Colonic mucosa (tissue), 4 donors: Measurements from ENCODE around the gene RFXAP. TPM values are rescaled to one million over a fixed set of nuclear protein-coding genes. Genes with fewer than 3 reads are reported as not detected.

ENCODE experiments used
- DNase-seq: peaks from one replicate; pipeline ENCODE4 v3.0.0-alpha.2; 2020
- H3K27ac ChIP-seq: fragments of 200-600 bp; one replicate; pipeline ENCODE4 v1.8.0; 2021
- H3K27me3 ChIP-seq: fragments of 200-600 bp; one replicate; pipeline ENCODE4 v1.8.0; 2021
- H3K36me3 ChIP-seq: fragments of 200-600 bp; one replicate; pipeline ENCODE4 v1.8.0; 2021
- H3K4me1 ChIP-seq: fragments of 200-600 bp; one replicate; pipeline ENCODE4 v1.8.0; 2021; ENCODE audit warnings: mild to moderate bottlenecking
- H3K4me3 ChIP-seq: fragments of 200-600 bp; one replicate; pipeline ENCODE4 v1.8.0; 2021
- H3K9ac ChIP-seq, 2 donors: one replicate each; pipeline ENCODE4 v1.7.0; 2013; ENCODE audit warnings: control low read depth in 2 of 2, low read depth in 2 of 2, low read length in 2 of 2
- H3K9me3 ChIP-seq: fragments of 200-600 bp; one replicate; pipeline ENCODE4 v1.8.0; 2021
- CTCF ChIP-seq: fragments of 200-600 bp; IDR thresholded peaks from one replicate; pipeline ENCODE4 v1.8.0; 2022; ENCODE audit warnings: antibody characterized with exemption, mild to moderate bottlenecking
- intact Hi-C: fragments of 100-400 bp; cut with DNase I; formaldehyde crosslinking; loops from one replicate; pipeline ENCODE4 v1.14.1; 2022
- total RNA-seq, 2 donors: library from RNA; stranded (reverse); fragmentation: NEBNext Ultra II Directional in 1 of 2; extraction: Animal tissue kit (Norgen Biotek cat#: 25700) in 1 of 2; gene quantifications; one replicate each; pipeline ENCODE4 v1.2.1, GENCODE V29; 2021
- donor health status: healthy.
- donor health status: DM: no; HTN: no; CAD: no.
- donor health status: DM: no; HTN: no; CAD: no.

Gene RFXAP
- total RNA-seq, 2 donors from 2014 or later, result 2.4 to 3.0 TPM

- no peak overlapping the region for H3K27ac ChIP-seq
These were observed 21.8 kb downstream of the RFXAP start for GRCh38 chr13:36840718-36841250.

DNA sequence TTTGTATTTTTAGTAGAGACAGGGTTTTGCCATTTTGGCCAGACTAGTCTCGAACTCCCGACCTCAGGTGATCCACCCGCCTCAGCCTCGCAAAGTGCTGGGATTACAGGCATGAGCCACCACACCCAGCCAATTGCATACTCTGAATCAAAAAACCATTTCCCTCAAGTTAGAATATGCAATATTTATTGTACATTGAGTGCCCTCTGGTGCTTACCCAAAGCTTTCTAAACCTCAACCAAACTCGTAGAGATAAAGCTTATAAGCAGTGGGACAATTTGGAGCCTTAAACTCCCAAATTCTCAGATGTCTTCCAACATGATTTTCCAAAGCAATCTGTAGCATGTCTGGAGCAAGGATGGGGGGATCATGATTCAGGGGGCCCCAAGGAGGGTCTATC lies 22.4 kb downstream of the RFXAP start:
- H3K27ac ChIP-seq, result no peak overlapping the region
- no peak overlapping the region for H3K9ac ChIP-seq
- H3K4me1 ChIP-seq, result no peaks in the 10 kb centered on the region
- H3K27me3 ChIP-seq, result no peaks in the 10 kb centered on the region
- no peak overlapping the region for H3K4me3 ChIP-seq
- no peak for TF ChIP-seq CTCF
- no peak for DNase-seq
- H3K9me3 ChIP-seq, result no peaks in the 10 kb centered on the region
- no peaks in the 10 kb centered on the region for H3K36me3 ChIP-seq
- intact Hi-C loops, result no loop called here

More at GRCh38 chr13:36840718-36841250, 21.8 kb downstream of the RFXAP start:
- H3K9me3 ChIP-seq, result no peaks in the 10 kb centered on the region
- H3K27me3 ChIP-seq, result no peaks in the 10 kb centered on the region
- H3K4me1 ChIP-seq, result no peaks in the 10 kb centered on the region
- DNase-seq, result no peak
- H3K9ac ChIP-seq, result no peak overlapping the region
- TF ChIP-seq CTCF, result no peak
- H3K36me3 ChIP-seq, result no peaks in the 10 kb centered on the region
- H3K4me3 ChIP-seq, result no peak overlapping the region
- intact Hi-C loops, result no loop called here

DNA sequence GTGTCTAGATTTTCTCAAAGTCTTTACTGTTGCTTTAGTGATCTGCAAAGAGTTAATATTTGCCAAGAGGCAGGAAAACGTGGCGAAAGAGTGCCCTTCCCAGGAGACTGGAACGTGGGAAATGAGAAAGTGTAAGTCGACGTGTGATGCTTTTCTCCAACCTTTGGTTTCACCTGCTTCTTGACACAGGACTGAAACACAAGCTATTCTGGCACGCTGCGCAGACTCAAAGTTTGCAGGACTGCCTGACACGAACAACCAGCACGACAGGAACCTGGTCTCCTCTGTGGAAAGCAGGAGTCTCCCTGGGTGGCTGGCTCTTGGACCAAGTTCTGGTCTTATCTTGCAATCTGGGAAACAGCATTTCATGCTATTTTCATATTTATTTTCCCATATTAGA lies 28.6 kb downstream of the RFXAP start:
- intact Hi-C loops, result no loop called here
- Histone ChIP-seq H3K27ac (no peak overlapping the region), H3K36me3 (no peaks in the 10 kb centered on the region), H3K4me1 (no peaks in the 10 kb centered on the region), H3K4me3 (no peak overlapping the region), H3K9ac (no peak overlapping the region), H3K27me3 (no peaks in the 10 kb centered on the region), H3K9me3 (no peaks in the 10 kb centered on the region)
- DNase-seq, result no peak
- no peak for TF ChIP-seq CTCF

- no peaks in the 10 kb centered on the region for H3K36me3 ChIP-seq
- intact Hi-C loops, result no loop called here
- H3K4me1 ChIP-seq, result no peaks in the 10 kb centered on the region
- no peak overlapping the region for H3K4me3 ChIP-seq
- no peak for DNase-seq
- no peaks in the 10 kb centered on the region for H3K9me3 ChIP-seq
- H3K27ac ChIP-seq, result no peak overlapping the region
- H3K27me3 ChIP-seq, result no peaks in the 10 kb centered on the region
- H3K9ac ChIP-seq, result no peak overlapping the region
- no peak for TF ChIP-seq CTCF
These were observed 29.4 kb downstream of the RFXAP start for GRCh38 chr13:36848199-36848982.

DNA sequence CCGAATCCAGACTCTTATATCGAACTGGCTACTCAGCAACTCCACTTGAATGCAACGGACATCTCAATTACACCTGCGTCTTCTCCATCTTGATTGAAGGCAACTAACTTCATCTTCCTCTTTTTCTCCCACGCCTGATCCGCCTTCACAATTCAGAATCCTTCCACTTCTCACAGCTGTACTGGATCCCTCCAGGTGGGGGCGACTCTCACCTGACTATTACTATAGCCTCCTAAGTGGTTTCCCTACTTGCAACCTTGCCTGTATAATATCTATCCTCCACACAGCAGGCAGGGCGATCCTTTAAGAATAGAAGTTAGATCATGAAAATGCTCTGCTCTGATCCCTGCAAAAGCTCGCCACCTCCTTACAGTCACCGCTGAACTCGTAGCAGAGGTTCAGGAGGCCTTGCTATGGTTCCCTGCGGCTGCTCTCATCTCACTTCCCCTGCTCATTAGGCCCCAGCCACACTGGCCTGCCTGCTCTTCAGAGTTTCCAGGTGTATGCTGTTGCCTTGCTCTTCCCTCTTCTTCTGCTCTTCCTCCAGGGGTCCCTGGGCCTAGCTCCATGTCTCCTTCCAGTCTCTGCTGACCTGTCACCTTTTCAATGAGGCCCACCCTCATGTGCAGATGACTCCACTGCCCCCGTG lies 31.9 kb downstream of the RFXAP start:
- Histone ChIP-seq H3K9me3 (no peaks in the 10 kb centered on the region), H3K27me3 (no peaks in the 10 kb centered on the region), H3K4me3 (no peak overlapping the region), H3K27ac (no peak overlapping the region), H3K9ac (no peak overlapping the region), H3K4me1 (no peaks in the 10 kb centered on the region), H3K36me3 (no peaks in the 10 kb centered on the region)
- peak; percentile 29 for DNase-seq
- peak; percentile 18 for TF ChIP-seq CTCF
- intact Hi-C loops, result no loop called here
